HG03520 (cell line): Measurements from ENCODE around the gene GAL3ST1.
"Not testable (repeated sequence)": the region's sequence is repeated elsewhere in the genome, so short reads cannot be mapped to it uniquely, and the experiment has no call there.

Experiments
- ATAC-seq: cut with Tn5 transposase; IDR thresholded peaks from one replicate; pipeline ENCODE4 v1.9.1; 2021; ENCODE audit warnings: mild to moderate bottlenecking, moderate library complexity; ENCODE audit not compliant: unreplicated experiment

The GAL3ST1 gene

DNA sequence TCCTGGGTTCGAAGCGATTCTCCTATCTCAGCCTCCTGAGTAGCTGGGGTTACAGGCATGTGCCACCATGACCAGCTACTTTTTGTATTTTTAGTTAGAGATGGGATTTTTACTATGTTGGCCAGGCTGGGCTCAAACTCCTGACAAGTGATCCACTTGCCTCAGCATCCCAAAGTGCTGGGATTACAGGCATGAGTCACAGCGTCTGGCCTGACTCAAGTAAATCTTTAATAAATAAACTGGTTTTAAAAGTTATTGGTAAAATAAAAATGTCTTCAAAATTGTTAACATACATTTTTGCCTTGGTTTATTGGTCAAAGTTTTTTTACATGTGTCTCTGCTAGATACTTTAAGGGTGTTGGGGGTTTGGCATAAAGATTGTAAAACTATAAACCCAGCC, 24.5 kb upstream of the GAL3ST1 start:
- ATAC-seq, result no peak

DNA sequence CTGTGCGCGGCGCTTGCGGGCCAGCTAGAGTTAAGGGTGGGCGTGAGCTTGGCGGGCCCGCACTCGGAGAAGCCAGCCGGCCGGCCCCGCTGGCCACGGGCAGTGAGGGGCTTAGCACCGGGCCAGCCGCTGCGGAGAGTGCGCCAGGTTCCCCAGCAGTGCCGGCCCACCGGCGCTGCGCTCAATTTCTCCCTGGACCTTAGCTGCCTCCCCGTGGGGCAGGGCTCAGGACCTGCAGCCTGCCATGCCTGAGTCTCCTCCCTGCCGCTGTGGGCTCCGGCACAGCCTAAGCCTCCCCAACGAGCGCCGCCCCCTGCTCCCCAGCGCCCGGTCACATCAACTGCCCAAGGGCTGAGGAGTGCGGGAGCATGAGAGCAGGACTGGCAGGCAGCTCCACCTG, 22.4 kb upstream of the GAL3ST1 start:
- no peak for ATAC-seq

DNA sequence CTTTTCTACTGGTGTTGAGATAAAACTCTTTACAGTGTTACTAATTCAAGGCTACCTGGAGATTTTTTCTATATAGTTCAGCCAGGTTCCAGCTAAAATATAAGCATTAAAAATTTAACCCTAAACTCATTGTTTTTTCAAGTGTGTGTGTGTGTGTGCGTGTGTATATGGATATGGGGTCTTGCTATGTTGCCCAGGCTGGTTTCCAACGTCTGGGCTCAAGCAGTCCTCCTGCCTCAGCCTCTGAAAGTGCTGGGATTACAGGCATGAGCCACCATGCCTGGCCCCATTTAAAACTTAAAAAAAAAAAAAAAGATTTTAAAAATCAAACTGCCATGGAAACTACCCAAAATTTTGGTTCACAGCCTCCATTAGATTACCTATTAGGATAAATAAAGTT, 21.7 kb upstream of the GAL3ST1 start:
- no peak for ATAC-seq

DNA sequence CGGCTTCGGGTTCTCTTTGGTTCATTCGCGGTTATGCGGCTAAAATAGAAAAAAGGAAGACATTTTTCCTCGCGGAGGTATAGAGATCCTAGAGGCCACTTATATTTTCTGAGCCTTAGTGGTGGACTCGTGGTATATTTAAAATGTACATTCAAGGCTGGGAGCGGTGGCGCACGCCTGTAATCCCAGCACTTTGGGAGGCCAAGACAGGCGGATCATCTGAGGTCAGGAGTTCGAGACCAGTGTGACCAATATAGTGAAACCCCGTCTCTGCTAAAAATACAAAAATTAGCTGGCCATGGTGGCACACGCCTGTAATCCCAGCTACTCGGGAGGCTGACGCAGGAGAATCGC, 17.9 kb upstream of the GAL3ST1 start:
- ATAC-seq, result not testable (repeated sequence)

DNA sequence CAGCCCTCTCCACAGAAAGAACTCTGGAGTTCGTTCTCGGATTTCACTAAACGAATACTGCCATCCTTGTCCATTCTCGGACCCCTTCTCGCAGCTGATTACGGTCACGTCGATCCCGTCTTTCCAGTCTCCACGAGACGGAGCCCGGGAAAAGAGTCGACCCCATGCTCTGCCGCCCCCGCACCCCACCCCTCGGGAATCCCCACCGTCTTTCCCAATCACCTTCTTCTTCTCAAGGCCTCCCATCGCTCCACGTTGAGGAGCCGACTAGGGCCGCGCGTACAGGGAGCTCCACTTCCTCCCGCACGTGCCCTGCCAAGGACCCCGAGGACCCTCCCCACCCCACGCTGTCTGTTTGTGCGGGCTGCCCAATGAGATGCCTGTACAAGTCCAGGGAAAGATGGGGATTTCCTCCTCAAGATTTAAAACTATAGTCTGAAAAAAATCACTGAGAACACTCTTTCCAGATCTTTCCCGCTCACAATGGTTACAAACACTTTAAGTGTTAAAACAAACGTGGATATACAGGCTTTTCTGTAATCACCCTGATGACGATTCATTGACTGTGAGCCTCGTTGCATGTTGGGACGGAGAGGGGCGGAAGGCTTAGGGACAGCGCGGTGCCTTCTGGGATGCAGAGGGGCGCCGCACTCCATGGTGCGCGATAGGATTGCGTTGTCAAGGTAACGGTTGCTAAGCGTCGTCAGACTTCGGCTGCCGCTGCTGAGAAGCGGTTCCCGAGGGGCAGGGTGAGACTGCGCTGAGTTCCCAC, 17.3 kb upstream of the GAL3ST1 start, which contains the start of gene PES1:
Gene PES1, minus strand, starts transcription at position 323 of the 772 bp plus-strand sequence. Its CDS starts 77 bp downstream, at position 246.
- ATAC-seq, result peak; percentile 94

DNA sequence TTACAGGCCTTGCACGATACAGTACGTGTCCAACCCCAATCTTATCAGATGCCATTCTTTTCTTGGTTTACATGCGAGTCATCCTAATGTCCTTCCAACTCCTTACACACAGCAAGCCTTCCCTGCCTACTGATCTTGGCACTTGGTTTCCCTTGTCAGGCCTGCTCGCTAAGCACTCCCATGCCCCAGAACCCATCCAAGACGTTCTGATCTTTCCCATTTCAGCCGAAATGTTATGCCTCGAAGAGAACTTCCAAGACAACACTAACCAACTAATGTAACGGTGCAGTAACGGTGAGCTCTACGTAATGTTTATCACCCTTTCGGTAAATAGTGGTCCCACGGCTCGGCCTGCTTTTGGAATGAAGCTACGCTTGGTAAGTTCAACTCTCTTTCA, 16.7 kb upstream of the GAL3ST1 start:
- no peak for ATAC-seq

DNA sequence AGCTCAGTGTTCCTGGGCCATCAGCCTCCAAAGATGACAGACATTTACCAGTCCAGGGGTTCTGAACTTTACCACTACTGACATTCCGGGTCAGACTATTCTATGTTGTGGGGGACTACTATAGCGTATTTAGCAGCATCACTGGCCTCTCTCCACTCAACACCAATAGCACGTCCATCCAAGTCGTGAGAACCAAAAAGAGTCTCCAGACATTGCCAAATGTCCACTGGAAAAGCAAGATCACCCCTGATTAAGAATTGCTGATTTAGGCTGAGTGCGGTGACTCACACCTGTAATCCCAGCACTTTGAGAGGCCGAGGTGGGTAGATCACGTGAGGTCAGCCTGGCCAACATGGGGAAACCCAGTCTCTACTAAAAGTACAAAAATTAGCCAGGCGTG, 11.9 kb upstream of the GAL3ST1 start:
- no peak for ATAC-seq

DNA sequence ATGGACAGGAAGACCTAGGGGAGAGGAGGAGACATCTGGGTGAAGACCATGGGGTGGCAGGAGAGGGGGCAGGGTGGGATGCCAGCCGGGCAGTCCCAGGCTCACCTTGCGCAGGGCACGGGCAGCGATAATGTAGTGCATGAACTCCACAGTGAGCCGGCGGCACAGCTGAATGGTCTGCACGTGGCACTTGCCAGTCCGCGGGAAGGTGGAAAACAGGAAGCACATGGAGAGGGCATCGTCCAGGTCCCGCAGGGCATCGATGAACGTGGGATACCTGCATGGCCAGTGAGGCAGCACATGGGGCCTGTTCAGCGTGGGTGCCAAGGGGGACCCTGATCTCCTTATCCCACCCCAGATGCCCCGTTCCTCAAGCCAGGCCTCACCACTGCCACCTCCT, 10.0 kb upstream of the GAL3ST1 start:
- ATAC-seq, result no peak

DNA sequence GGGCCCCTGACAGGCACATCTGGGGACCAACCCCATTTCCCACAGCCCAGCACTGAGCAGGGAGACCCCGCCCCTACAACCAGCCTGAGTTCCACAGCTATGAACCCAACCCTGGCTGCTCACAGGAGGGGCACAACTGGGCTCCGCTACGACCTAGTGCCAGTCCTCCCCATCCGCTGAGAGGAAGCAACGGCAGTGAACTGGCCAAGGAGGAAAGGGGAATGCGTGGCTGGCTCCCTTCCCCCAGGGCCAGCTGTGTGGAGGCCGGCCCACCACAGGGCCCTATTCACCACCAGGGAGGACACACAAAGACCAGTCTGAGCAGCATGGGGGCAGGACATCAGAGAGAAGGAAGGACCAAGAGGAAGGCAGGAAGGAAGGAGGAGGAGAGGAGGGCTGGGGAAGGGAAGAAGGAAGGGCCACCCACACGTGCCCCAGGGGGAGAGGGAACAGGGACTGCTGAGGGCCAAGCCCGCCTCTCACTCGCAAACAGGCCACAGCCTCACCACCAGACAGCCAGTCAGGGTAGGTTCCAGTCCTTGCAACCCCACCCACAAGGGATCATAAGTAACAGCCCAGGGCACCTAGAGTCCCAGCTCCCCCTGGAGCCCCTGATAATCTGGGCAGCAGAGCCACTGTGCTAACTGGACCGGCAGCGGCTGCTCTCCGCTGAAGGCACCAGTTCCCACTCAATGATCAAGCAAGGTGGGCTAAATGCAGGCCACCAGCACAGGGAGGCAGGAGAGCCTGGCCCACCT, 8.5 kb upstream of the GAL3ST1 start:
- ATAC-seq, result no peak

DNA sequence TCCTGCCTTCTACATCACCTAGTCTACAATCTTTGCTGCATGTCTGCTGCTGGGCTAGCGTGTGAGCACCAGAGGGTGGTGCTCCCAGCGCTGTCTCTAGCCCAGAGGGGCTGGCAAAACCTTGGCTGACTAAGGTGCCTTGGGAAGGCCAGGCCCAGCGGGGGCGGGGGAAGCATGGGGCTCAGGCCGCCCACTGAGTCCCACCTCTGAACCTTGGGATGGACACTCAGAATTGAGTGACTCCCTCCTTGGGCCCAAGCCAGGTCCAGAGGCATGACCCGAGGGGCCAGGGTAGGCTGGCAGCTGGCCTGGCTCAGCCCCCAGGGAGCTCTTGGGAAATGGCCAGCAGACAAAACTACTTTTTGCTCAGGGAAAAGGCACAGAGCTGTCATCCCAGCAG, 7.6 kb upstream of the GAL3ST1 start:
- no peak for ATAC-seq

DNA sequence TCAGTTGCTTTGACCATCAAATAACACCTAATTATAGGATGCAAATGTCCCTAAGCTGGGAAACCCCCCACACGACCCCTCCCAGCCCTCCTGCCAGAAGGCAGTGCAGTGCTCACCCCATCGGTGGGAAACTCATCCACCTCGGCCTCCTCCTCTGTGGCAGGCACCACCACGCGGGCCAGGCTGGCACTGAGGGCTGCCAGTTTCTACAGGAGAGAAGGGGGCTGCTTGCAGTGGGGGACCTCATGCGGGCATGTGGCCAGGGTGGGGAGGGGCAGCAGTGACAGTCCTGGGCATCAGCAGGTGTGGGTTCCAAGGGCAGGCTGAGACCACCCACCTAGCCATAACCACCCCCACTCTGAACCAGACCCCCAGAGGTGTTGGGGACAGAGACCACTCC, 6.4 kb upstream of the GAL3ST1 start:
- ATAC-seq, result no peak

DNA sequence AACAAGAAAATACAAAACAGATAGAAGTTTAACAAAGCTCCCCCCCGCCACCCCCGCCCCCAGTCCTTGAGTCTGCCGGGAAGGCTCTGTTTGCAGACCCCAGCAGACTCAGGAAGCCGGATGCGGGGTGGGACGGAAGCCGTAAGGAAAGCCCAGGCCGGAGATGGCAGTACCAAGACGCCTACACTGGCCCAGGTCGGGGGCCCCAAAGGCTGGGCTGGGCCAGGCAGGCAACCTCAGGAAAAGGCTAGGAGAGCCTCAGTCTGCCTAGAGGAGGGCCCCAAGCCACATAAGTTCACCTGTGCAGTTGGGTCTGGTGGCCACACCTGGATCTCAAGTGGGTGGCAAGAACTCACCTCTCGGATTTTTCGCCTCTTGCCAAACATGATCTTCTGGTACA, 4.0 kb upstream of the GAL3ST1 start:
- ATAC-seq, result no peak

DNA sequence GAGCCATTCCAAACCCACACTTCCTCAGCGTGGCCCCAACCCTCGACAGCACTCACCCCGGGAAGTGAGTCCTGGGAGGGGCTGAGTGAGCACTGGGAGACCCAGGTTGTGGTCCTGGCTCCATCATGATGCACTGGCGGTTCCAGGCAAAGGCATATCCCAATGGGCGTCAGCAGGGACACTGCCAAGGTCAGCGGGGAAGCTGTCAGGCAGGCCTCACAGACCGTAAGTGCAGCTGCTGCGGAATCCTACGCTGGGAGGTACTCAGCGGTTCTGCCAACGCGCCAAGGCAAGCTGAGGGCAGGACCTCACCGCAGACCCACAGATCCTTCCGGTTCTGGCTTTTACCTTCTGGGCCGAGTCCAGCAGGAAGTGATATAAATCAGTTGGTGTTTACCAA, 1.4 kb upstream of the GAL3ST1 start:
- no peak for ATAC-seq

DNA sequence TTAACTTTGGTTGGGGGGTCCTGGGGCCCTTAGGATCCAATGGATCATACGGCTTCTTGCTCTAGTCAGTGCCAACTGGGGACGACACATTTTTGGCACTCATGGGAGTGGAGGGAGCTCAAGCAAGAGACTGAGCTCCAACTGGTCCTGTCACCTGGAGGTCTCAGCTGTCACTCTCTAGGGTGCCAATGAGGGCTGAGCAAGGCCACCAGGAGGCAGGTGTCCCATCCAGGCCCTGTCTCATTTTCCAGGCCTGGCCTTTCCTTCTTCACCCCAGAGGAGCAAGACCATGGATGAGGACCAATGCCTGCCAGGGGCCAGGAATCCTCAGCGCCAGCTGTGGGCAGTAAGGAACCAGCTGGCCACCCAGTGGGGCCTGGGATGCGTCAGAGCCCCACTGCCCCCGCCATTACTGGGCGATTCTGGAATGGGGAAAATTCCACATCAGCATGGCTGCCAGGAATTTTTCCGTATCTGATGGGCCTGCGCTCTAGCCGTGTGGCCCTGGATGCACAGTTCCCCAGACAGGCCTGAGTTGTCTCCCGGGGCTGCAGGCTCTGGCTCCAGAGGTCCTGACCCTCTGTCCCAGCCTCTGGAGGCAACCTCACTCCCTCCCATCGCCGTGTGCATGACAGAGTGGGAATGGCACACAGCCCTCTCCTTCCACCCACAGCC, 669 bp upstream of the GAL3ST1 start:
- ATAC-seq, result no peak

DNA sequence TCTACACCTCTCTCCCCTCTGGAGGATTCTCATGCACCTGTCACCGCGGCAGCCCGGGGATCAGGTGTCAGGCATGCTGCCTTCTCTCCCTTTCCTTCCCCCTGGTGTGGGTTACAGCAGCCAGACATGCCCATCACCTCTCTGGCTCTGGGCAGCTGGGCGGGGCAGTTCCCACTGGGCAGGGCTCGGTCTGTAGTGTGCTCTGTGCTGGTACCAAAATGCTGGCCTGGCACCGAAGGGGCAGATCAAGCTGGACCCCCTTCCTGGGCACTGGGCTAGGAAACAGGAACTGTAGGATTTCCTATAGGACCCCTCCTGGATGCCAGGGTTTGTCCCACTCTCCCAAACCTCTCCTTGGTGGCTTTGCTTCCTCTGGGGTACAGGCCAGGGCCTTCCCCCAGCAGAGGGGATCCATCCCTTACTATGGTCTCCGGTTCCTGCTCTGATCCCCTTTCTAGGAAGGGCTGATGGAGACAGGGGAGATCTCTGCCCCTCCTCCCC, 821 bp downstream of the GAL3ST1 start:
- ATAC-seq, result no peak

DNA sequence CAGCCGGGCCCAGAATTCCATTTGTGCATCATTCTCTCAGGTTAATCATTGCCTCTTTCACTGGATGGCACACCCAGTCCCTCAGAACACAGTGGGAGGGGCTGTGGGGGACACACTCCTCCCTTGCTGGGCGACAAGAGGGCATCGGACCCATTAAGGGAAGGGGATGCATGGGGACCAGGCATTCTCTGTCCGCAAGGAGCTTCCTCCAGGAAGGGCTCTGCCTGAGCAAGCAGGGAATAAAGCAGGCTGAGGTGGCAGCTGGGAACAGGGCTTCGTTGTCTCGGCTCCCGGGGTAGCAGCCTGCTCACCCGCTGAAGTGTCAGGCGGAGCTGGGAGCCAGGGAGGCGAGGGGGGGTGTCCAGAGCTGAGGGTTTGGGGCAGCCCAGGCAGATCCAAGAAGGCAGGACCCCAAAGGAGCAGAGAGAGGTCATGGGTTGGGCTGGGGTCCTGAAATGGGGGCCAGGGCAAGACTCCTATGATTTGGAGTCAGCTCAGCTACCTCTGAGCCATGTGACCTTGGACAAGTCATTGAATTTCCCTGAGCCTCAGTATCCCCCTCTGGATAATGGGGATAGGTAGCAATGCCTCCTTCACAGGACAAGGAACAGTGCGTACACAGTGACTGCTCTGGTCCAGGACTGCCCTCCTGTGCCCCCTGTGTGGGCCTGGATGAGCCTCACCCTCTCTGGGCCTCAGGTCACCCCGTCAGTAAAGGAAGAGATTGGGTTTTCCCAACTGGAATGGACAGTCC, 1.4 kb downstream of the GAL3ST1 start:
- ATAC-seq, result no peak

DNA sequence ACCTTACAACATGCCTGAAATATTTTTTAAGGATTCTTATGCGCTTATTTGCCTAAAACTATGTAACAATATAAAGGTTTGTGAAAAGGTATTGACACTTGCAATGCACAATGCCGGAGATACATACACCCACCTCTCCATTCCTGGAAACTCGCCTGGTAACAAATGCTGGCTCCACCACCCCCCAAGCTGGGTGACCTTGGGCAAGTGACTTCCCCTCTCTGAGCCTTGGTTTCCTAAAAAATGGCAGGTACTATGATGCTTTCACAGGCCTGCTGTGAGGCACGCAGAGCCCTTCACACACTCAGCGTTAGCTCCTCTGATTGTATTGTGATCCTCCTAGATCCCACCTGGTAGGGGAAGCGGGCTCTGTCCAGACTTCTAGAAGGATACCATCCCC, 2.3 kb downstream of the GAL3ST1 start:
- no peak for ATAC-seq

DNA sequence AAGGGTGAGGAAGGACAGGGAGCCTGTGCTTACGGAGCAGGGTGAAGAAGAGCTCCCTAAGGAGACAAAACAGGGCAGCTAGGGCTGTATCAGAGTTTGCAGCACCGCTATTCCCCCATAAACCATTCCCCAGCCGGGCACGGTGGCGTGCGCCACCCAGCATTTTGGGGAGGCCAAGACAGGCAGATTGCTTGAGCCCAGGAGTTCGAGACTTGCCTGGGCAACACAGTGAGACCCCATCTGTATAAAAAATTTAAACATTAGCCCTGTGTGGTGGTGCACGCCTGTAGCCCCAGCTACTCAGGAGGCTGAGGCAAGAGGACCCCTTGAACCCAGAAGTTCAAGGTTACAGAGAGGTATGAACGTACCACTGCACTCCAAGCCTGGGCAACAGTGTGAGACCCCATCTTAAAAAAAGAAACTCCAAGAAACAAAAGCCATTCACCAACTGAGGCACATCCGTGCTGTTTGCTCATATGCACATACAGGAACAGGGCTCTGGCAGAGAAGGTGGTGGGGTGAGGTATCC, 4.7 kb downstream of the GAL3ST1 start:
- no peak for ATAC-seq

DNA sequence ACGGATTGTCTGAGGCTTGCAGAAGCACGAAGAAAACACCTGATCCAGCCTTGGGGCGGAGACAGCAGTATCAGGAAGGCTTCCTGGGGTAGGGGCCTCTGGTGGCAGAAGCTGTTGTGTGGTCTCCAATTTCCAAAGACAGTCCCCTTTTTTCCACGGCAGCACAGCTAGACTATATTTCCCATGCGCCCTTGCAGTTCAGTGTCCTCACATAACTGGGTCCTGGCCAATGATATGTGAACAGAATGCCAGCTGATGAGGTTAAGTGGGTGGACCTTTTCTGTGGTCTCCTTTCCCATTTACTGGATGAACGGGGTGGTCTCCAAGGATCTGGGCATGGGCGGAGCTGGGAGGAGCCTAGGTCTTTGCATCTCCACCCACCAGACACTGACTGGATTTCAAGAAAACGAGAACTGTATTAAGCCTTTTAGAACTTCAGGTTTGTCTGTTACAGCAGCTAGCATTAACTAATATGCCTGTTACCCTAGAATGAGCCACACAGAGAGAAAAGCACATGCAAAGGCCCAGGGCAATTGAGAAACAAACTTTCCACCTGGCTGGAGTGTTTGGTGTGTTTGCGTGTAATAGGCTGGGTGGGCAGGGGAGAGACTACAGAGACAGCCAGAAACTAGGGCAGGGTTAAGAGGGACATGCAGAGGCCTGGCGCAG, 6.2 kb downstream of the GAL3ST1 start:
- no peak for ATAC-seq

DNA sequence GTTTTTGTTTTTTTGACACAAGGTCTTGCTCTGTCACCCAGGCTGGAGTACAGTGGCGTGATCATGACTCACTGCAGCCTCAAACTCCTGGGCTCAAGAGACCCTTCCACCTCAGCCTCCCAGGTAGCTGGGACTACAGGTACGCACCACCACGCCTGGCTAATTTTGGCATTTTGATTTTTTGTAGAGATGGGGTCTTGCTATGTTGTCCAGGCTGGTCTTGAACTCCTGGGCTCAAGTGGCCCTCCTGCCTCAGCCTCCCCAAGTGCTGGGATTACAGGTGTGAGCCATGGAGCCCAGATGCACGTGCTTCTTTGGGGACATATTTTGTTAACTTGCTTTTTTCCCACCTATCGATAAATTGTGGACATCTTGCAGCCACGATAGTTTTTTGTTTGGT, 7.2 kb downstream of the GAL3ST1 start:
- ATAC-seq, result not testable (repeated sequence)
